GM12864 (cell line): ENCODE results near the gene SPATA24.

ENCODE experiments used
- DNase-seq: peaks from one replicate; pipeline ENCODE4 v3.0.0-alpha.2; 2011; ENCODE audit warnings: low read depth
- H3K4me3 ChIP-seq: 2 replicates; pipeline ENCODE4 v1.5.1; 2011; ENCODE audit warnings: mild to moderate bottlenecking, low read depth, low read length, control low read depth
- TF ChIP-seq, protein P1 (sequence below): IDR thresholded peaks from 2 replicates; pipeline ENCODE4 v1.5.1; 2011; ENCODE audit warnings: low read depth, mild to moderate bottlenecking, moderate library complexity, low read length, control low read depth, inconsistent platforms; ENCODE audit errors: missing control alignments

Gene SPATA24

GRCh38 chr5:139415869-139416268, 12.0 kb upstream of the SPATA24 start:
- TF ChIP-seq, protein P1, sequence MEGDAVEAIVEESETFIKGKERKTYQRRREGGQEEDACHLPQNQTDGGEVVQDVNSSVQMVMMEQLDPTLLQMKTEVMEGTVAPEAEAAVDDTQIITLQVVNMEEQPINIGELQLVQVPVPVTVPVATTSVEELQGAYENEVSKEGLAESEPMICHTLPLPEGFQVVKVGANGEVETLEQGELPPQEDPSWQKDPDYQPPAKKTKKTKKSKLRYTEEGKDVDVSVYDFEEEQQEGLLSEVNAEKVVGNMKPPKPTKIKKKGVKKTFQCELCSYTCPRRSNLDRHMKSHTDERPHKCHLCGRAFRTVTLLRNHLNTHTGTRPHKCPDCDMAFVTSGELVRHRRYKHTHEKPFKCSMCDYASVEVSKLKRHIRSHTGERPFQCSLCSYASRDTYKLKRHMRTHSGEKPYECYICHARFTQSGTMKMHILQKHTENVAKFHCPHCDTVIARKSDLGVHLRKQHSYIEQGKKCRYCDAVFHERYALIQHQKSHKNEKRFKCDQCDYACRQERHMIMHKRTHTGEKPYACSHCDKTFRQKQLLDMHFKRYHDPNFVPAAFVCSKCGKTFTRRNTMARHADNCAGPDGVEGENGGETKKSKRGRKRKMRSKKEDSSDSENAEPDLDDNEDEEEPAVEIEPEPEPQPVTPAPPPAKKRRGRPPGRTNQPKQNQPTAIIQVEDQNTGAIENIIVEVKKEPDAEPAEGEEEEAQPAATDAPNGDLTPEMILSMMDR, result no peak
- no peak for DNase-seq
- H3K4me3 ChIP-seq, result no peak overlapping the region

DNA sequence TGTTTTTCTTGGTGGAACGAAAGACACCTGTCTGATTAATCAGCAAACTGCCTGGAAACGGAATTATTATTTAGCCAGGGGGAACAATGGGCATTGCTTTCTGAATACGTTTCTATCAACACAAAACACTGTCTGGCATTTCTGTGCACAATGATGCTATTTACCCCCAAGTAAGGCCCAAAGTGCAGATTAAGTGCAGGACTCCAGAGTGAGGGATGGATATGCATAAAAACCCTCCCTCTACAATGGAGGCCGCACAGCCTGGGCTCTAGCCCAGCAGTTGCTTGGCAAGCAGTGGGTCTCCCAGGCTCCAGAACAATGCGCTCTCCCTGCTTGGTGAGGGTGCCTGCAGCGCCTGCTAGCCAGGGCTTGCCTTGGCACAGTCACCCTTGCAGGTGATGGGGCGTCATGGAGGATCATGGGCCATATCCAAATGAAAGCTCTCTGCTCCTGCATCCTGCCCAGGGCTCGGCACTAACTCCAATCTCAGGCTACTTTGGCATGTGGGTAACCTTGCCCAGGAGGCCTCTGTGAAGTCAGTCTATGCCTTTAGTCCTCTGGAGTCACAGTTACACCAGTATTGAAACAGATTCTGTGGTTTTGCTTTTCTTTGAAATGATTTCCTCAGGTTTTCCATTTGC, 11.5 kb upstream of the SPATA24 start:
- no peak for DNase-seq

DNA sequence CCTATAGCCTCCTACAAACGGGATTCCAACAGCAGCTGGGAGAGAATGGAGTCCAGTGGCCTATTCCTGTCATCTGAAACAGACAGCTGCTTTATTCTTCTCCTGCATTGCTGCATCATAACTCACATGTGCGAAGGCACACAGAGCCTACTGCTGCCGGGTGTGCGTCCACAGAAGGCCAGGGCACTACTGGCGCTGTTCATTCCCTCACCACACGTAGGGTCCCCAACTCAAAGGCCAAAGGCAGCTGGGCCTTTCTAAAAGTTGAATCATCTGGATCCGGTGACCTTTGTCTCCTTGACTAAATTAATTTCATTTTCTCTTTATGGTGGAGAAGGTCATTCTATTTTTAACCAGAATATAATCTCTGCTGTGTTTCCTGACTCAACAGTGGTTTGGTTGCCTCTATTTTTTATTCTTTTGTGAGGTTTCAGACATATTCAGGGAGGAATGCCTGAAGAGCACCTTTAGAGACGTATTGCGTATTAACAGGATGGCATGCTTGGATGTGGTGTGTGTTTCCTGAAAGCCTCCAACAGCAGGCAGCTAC, 10.8 kb upstream of the SPATA24 start:
- TF ChIP-seq, protein P1, result no peak
- DNase-seq, result no peak
- H3K4me3 ChIP-seq, result no peak overlapping the region

More for the DNA sequence above, 11.5 kb upstream of the SPATA24 start:
- TF ChIP-seq, protein P1, result no peak
- no peak overlapping the region for H3K4me3 ChIP-seq

- no peak for DNase-seq
- TF ChIP-seq, protein P1, result no peak
- H3K4me3 ChIP-seq, result no peak overlapping the region
These were observed 10.1 kb upstream of the SPATA24 start for GRCh38 chr5:139413963-139414362.

DNA sequence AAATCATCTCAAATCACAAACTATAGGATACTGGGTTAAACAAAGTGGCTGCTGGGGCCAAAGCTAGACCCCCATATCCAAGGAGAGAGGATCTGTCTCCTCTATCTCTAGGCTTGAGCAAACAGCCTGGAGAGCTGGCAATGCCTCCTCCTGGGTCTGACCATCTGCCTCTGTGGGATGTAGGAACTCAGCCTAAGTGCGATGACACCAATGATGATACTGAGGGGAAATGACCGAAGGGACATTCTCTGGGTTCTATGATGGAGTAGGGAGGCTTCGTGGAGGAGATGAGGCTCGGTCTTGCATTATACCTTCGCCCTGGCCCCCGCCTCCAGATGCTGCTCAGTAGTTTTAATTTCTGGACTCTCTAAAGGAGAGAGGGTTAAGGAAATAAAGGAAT, 9.3 kb upstream of the SPATA24 start:
- TF ChIP-seq, protein P1, result no peak
- no peak overlapping the region for H3K4me3 ChIP-seq
- no peak for DNase-seq

- TF ChIP-seq, protein P1, result no peak
- no peak for DNase-seq
- H3K4me3 ChIP-seq, result no peak overlapping the region
These were observed 7.3 kb upstream of the SPATA24 start for GRCh38 chr5:139410993-139411828.
